ENCODE results near the gene ARHGAP9. TPM values are rescaled to one million over a fixed set of nuclear protein-coding genes. Genes with fewer than 3 reads are reported as not detected.
"Not testable (repeated sequence)": the region's sequence is repeated elsewhere in the genome, so short reads cannot be mapped to it uniquely, and the experiment has no call there.

Gene ARHGAP9
- total RNA-seq, 1 experiment from 2014 or later, result 9.3 TPM

- no peak overlapping the region for H3K27ac ChIP-seq
- H3K9me3 ChIP-seq (replicated peaks), result peaks cover 9% of the 10 kb centered on the region
These were observed 41.3 kb downstream of the ARHGAP9 start for GRCh38 chr12:57438400-57438799.

GRCh38 chr12:57435293-57435692 lies 44.4 kb downstream of the ARHGAP9 start:
- Histone ChIP-seq H3K27me3 (no peaks in the 10 kb centered on the region), H3K4me1 (peaks cover 5% of the 10 kb centered on the region), H3K36me3 (no peaks in the 10 kb centered on the region), H3K4me3 (no peak overlapping the region), H3K27ac (no peak overlapping the region), H3K9me3 (replicated peaks) (no peaks in the 10 kb centered on the region)
- no peak for DNase-seq

More at GRCh38 chr12:57438400-57438799, 41.3 kb downstream of the ARHGAP9 start:
- Histone ChIP-seq H3K27me3 (no peaks in the 10 kb centered on the region), H3K4me1 (no peaks in the 10 kb centered on the region), H3K4me3 (no peak overlapping the region), H3K36me3 (no peaks in the 10 kb centered on the region)
- DNase-seq, result no peak

- no peaks in the 10 kb centered on the region for H3K36me3 ChIP-seq
- H3K27ac ChIP-seq, result no peak within 1 kb of the TSS
- no peaks in the 10 kb centered on the region for H3K9me3 ChIP-seq (replicated peaks)
- peaks cover 5% of the 10 kb centered on the region for H3K4me1 ChIP-seq
- peak; percentile 59 to 73 for DNase-seq
- H3K27me3 ChIP-seq, result no peaks in the 10 kb centered on the region
- H3K4me3 ChIP-seq, result no peak within 1 kb of the TSS
These were observed 45.0 kb downstream of the ARHGAP9 start, which contains the start of gene INHBC for GRCh38 chr12:57434517-57435223. Gene INHBC (plus strand): TSS chr12:57434784. CDS start chr12:57434887, 103 bp downstream.

GRCh38 chr12:57433370-57433769 lies 46.3 kb downstream of the ARHGAP9 start:
- no peak for DNase-seq
- H3K9me3 ChIP-seq (replicated peaks), result no peaks in the 10 kb centered on the region
- H3K4me3 ChIP-seq, result no peak overlapping the region
- no peaks in the 10 kb centered on the region for H3K27me3 ChIP-seq
- H3K36me3 ChIP-seq, result no peaks in the 10 kb centered on the region
- peaks cover 7% of the 10 kb centered on the region for H3K4me1 ChIP-seq
- no peak overlapping the region for H3K27ac ChIP-seq

GRCh38 chr12:57431654-57432188 lies 47.9 kb downstream of the ARHGAP9 start:
- Histone ChIP-seq H3K27me3 (no peaks in the 10 kb centered on the region), H3K9me3 (replicated peaks) (no peaks in the 10 kb centered on the region), H3K4me1 (peaks cover 7% of the 10 kb centered on the region), H3K27ac (no peak overlapping the region), H3K4me3 (peak overlapping the region; percentile 65), H3K36me3 (no peaks in the 10 kb centered on the region)
- no peak for DNase-seq

GRCh38 chr12:57430931-57431566 lies 48.6 kb downstream of the ARHGAP9 start, which contains the start of gene R3HDM2:
Gene R3HDM2 (minus strand): TSS chr12:57431043. CDS start chr12:57310428, 120,615 bp downstream.
- H3K9me3 ChIP-seq (replicated peaks), result no peaks in the 10 kb centered on the region
- no peaks in the 10 kb centered on the region for H3K27me3 ChIP-seq
- peak within 1 kb of the TSS; percentile 60 for H3K27ac ChIP-seq
- peaks cover 6% of the 10 kb centered on the region for H3K36me3 ChIP-seq
- peaks cover 7% of the 10 kb centered on the region for H3K4me1 ChIP-seq
- peak within 1 kb of the TSS; percentile 65 for H3K4me3 ChIP-seq
- peak; percentile 100 for DNase-seq

- Histone ChIP-seq H3K9me3 (replicated peaks) (no peaks in the 10 kb centered on the region), H3K27ac (peak overlapping the region; percentile 60), H3K27me3 (no peaks in the 10 kb centered on the region), H3K4me3 (peak overlapping the region; percentile 65), H3K36me3 (peaks cover 8% of the 10 kb centered on the region), H3K4me1 (peaks cover 7% of the 10 kb centered on the region)
- peak in 1 of 2 experiments; percentile 94 for DNase-seq
These were observed 49.3 kb downstream of the ARHGAP9 start for GRCh38 chr12:57430112-57430930.

GRCh38 chr12:57429473-57430111 lies 50.1 kb downstream of the ARHGAP9 start:
- H3K27ac ChIP-seq, result peak overlapping the region; percentile 60
- peaks cover 7% of the 10 kb centered on the region for H3K4me1 ChIP-seq
- peak overlapping the region; percentile 65 for H3K4me3 ChIP-seq
- H3K27me3 ChIP-seq, result no peaks in the 10 kb centered on the region
- peak in 1 of 2 experiments; percentile 64 for DNase-seq
- H3K9me3 ChIP-seq (replicated peaks), result no peaks in the 10 kb centered on the region
- peaks cover 9% of the 10 kb centered on the region for H3K36me3 ChIP-seq

- no peak for DNase-seq
- H3K4me1 ChIP-seq, result peaks cover 7% of the 10 kb centered on the region
These were observed 50.7 kb downstream of the ARHGAP9 start for GRCh38 chr12:57428965-57429364.

GRCh38 chr12:57426948-57427347 lies 52.7 kb downstream of the ARHGAP9 start:
- not testable (repeated sequence) for H3K4me1 ChIP-seq; H3K27me3 ChIP-seq; H3K9me3 ChIP-seq (replicated peaks); H3K27ac ChIP-seq; DNase-seq; H3K4me3 ChIP-seq
- H3K36me3 ChIP-seq, result peaks cover 28% of the 10 kb centered on the region

More at GRCh38 chr12:57428965-57429364, 50.7 kb downstream of the ARHGAP9 start:
- no peak overlapping the region for H3K27ac ChIP-seq
- H3K4me3 ChIP-seq, result no peak overlapping the region
- no peaks in the 10 kb centered on the region for H3K27me3 ChIP-seq
- H3K9me3 ChIP-seq (replicated peaks), result no peaks in the 10 kb centered on the region
- peaks cover 13% of the 10 kb centered on the region for H3K36me3 ChIP-seq

Other genes starting within 250 kb of the ARHGAP9 start
- gene STAC3, start 228.7 kb downstream of the ARHGAP9 start, total RNA-seq (2014; rRNA removed; shearing (Covaris generic)), result 1,199 and 1,339 TPM in 2 replicates
- 17.0 and 18.6 TPM in 2 replicates for gene R3HDM2, start 48.8 kb downstream of the ARHGAP9 start, total RNA-seq (2014; rRNA removed; shearing (Covaris generic))
- 0.28 and 0.41 TPM in 2 replicates for gene INHBC, start 45.1 kb downstream of the ARHGAP9 start, total RNA-seq (2014; rRNA removed; shearing (Covaris generic))
- gene INHBE, start 24.6 kb downstream of the ARHGAP9 start, total RNA-seq (2014; rRNA removed; shearing (Covaris generic)), result 17.0 and 32.9 TPM in 2 replicates
- 171 and 174 TPM in 2 replicates for gene GLI1, start 20.1 kb downstream of the ARHGAP9 start, total RNA-seq (2014; rRNA removed; shearing (Covaris generic))
- gene MARS1, start 8.2 kb upstream of the ARHGAP9 start, total RNA-seq (2014; rRNA removed; shearing (Covaris generic)), result 690 and 839 TPM in 2 replicates
- 68.0 and 91.1 TPM in 2 replicates for gene DDIT3, start 40.6 kb upstream of the ARHGAP9 start, total RNA-seq (2014; rRNA removed; shearing (Covaris generic))
- 60.0 and 60.1 TPM in 2 replicates for gene MBD6, start 43.0 kb upstream of the ARHGAP9 start, total RNA-seq (2014; rRNA removed; shearing (Covaris generic))
- gene DCTN2, start 67.3 kb upstream of the ARHGAP9 start, total RNA-seq (2014; rRNA removed; shearing (Covaris generic)), result 63.5 and 83.3 TPM in 2 replicates
- 0.41 and 0.47 TPM in 2 replicates for gene KIF5A, start 70.2 kb upstream of the ARHGAP9 start, total RNA-seq (2014; rRNA removed; shearing (Covaris generic))
- 170 and 171 TPM in 2 replicates for gene PIP4K2C, start 111.3 kb upstream of the ARHGAP9 start, total RNA-seq (2014; rRNA removed; shearing (Covaris generic))
- 157 and 192 TPM in 2 replicates for gene DTX3, start 125.0 kb upstream of the ARHGAP9 start, total RNA-seq (2014; rRNA removed; shearing (Covaris generic))
- gene ARHGEF25, start 131.6 kb upstream of the ARHGAP9 start, total RNA-seq (2014; rRNA removed; shearing (Covaris generic)), result 234 and 262 TPM in 2 replicates
- 82.7 and 104 TPM in 2 replicates for gene B4GALNT1, start 153.3 kb upstream of the ARHGAP9 start, total RNA-seq (2014; rRNA removed; shearing (Covaris generic))
- gene OS9, start 214.3 kb upstream of the ARHGAP9 start, total RNA-seq (2014; rRNA removed; shearing (Covaris generic)), result 1,587 and 1,701 TPM in 2 replicates

All from SJCRH30 (cell line).